GM19023 (cell line): ENCODE data around the gene LCMT1.

Experiments used
- ATAC-seq: cut with Tn5 transposase; IDR thresholded peaks from one replicate; pipeline ENCODE4 v1.9.1; 2021; ENCODE audit warnings: mild to moderate bottlenecking, moderate library complexity; ENCODE audit not compliant: unreplicated experiment

Gene LCMT1

DNA sequence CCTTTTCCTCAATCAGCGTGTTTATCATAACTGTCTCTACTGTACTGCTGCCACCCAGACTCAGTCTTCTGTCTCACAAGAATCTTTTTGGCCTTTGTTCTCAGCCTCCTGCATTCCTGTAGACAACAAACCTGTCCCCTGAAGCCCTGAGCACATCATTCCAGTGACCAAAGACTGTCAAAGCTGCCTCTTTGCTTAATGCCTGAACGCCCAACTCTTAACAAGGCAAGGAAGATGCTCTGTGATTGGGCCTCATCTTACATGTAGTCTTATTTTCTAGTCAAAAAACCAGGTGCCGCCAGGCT, 75.9 kb downstream of the LCMT1 start:
- ATAC-seq: no peak

GRCh38 chr16:25189305-25189704, 77.8 kb downstream of the LCMT1 start:
- no peak for ATAC-seq

DNA sequence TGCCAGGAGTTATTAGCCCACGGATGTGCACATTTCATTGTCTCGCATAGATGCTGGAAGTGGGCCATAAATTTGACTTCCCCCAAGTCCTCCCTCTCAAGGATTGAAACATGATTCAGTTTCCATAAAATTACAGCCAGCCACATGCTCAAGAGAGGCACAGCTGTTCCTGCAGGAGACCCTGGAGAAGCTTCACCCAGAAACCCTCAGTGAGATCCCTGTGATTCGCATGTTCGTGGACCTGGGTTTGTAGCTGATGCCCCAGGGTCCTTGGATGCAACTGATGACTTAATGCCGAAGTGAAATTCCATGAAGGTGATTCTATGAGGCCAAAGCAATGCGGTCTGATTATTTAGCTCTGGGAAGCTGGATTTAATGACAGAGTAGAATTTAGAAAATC, 80.6 kb downstream of the LCMT1 start:
- no peak for ATAC-seq

GRCh38 chr16:25194273-25194878, 82.8 kb downstream of the LCMT1 start:
- ATAC-seq: no peak

DNA sequence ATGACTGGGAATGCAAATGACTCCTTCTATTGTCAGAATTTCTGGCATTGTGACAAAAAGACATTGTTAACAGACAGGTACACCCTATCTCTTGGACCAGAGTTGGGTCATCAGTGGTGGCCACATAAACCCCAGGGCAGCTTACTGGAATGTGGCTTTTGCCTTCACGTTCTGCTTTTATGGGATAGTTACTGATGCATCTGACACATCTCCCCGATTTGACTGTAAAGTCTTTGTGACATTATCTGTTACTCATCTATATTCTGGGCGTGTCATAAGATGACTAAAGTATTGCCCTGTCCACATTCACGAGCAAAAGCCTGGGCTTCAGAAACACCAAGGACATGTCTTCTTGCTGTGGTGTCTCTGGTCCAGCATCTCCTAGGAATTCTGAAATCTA, 86.5 kb downstream of the LCMT1 start:
- no peak for ATAC-seq

GRCh38 chr16:25199457-25199856, 87.9 kb downstream of the LCMT1 start:
- no peak for ATAC-seq

- no peak for ATAC-seq
Measured at GRCh38 chr16:25210758-25211157, 99.2 kb downstream of the LCMT1 start.

DNA sequence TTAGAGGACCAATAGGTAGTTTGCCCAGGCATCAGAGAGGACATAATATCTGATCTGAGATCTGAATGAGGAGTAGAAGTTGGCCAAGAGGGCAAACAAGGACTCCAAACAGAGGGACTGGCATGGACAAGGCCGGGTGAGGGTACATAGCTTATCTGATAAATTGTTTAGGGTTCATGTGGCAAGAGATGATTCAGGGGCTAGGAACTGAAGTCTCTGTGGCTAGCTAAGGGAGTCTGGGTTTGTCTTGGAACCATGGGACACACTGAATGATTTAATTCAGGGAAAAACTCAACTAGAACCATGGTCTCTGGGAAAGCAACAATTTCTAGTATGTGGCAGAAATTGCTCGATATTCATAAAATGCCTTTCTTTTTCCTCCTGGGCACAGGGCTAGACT, 101.1 kb downstream of the LCMT1 start:
- no peak for ATAC-seq

- ATAC-seq: no peak
Measured at GRCh38 chr16:25213709-25214397, 102.3 kb downstream of the LCMT1 start.

GRCh38 chr16:25217112-25217511, 105.6 kb downstream of the LCMT1 start:
- no peak for ATAC-seq

DNA sequence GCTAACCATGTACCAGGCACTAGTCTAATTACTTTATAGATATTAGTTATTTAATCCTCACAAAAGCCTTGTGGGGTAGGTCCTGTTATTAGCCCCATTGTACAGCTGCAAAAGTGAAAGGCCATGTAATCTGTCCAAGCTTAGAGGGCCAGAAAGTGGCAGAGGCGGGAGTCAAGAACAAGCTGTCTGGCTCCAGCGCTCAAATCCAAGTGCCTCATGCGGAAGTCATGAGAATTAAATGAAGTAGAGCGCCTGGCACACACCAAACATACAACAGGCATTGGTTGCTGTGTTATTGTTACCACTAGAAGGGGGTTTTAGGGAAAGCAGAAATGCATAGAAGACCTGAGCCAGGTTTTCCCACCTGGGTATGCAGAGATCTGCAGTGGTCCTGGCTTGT, 106.4 kb downstream of the LCMT1 start:
- no peak for ATAC-seq

DNA sequence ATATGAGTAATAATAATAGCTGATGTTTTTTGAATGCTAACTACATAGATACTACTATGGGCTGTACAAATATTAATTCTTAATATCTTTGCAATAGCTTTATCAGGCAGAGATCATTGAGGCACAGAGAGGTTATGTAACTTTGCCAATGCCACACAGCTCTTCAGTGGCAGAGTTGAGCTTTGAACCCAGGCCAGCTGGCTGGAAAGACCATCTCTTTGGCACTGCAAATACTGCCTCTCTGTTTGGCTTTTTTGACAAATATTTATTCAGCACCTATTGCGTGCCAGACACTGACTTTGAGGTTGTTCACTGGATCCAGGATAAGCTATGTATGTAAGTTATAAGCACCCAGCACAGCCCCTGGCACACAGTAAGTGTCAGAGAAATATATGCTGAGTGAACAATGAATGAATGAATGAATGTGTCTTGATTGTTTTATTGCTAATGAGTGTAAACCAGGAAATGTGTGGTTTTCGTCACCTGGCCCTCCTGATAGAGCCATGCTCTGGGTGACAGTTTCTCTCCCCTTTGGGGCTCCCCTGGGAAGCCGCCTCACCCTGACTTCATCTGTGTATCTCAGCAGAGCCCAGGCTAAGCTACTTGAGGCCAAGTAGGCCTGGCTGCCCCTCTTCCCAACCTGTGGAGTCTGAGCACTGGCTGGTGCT, 107.7 kb downstream of the LCMT1 start:
- ATAC-seq: no peak

DNA sequence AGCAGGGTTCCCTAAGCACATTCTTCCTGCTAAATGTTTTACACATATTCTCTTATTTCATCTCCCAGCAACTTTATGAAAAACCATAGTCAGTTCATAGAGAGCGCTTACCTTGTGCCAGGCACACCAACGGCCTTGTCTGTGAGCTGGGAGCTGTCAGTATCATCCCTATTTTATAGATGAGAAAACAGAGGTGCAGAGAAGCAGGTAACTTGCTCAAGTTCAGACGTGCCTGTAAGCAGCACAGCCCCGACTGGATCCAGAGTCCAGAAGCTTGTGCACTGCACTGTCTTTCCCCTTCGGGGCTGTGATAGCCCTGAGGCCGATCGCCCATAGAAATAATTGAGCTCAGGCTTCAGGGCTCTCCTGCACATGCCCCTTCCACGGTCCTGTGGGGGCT, 111.4 kb downstream of the LCMT1 start:
- ATAC-seq: no peak

GRCh38 chr16:25223964-25224363, 112.4 kb downstream of the LCMT1 start:
- no peak for ATAC-seq

- no peak for ATAC-seq
Measured at GRCh38 chr16:25224731-25225319, 113.3 kb downstream of the LCMT1 start.
